GM23338 (cell line): ENCODE measurements around the gene UNC5B. TPM values are rescaled to one million over a fixed set of nuclear protein-coding genes. Genes with fewer than 3 reads are reported as not detected.

Experiments
- ATAC-seq: fragments of 200-7000 bp; cut with Tn5 transposase; 3 replicates; pipeline ENCODE4 v1.9.1; 2020
- DNase-seq: peaks from one replicate; pipeline ENCODE4 v3.0.0-alpha.2; 2015; ENCODE audit warnings: low spot score
- H2AFZ ChIP-seq: fragments of 200-600 bp; sonication (generic); 2 replicates; pipeline ENCODE4 v1.8.0; 2016; ENCODE audit warnings: antibody characterized with exemption, mild to moderate bottlenecking, moderate library complexity
- H3F3A ChIP-seq: fragments of 200-600 bp; sonication (generic); replicated peaks from 2 replicates; pipeline ENCODE4 v1.8.0; 2017; ENCODE audit warnings: antibody characterized with exemption, mixed run types, low read depth
- H3K27ac ChIP-seq: fragments of 200-600 bp; sonication (generic); 2 replicates; pipeline ENCODE4 v1.6.1; 2016; ENCODE audit warnings: low read depth
- H3K27me3 ChIP-seq: fragments of 200-600 bp; sonication (generic); 2 replicates; pipeline ENCODE4 v1.8.0; 2016; ENCODE audit warnings: mild to moderate bottlenecking, mixed run types, moderate library complexity; ENCODE audit not compliant: insufficient read depth
- H3K36me3 ChIP-seq: fragments of 200-600 bp; sonication (generic); 2 replicates; pipeline ENCODE4 v1.8.0; 2016; ENCODE audit warnings: mild to moderate bottlenecking; ENCODE audit not compliant: insufficient read depth
- H3K4me1 ChIP-seq: fragments of 200-600 bp; sonication (generic); 2 replicates; pipeline ENCODE4 v1.8.0; 2016; ENCODE audit warnings: mild to moderate bottlenecking, moderate library complexity; ENCODE audit not compliant: insufficient read depth
- H3K4me2 ChIP-seq: fragments of 200-600 bp; sonication (generic); 2 replicates; pipeline ENCODE4 v1.7.1; 2017; ENCODE audit warnings: mixed run types
- H3K4me3 ChIP-seq: fragments of 200-600 bp; sonication (generic); 2 replicates; pipeline ENCODE4 v1.6.1; 2016; ENCODE audit warnings: mixed run types
- H3K79me2 ChIP-seq: fragments of 200-600 bp; sonication (generic); replicated peaks from 2 replicates; pipeline ENCODE4 v1.8.0; 2017; ENCODE audit warnings: mild to moderate bottlenecking; ENCODE audit not compliant: insufficient read depth
- H3K9me2 ChIP-seq: fragments of 200-600 bp; sonication (generic); 2 replicates; pipeline ENCODE4 v1.8.0; 2017; ENCODE audit not compliant: insufficient read depth
- H4K20me1 ChIP-seq: fragments of 200-600 bp; sonication (generic); replicated peaks from 2 replicates; pipeline ENCODE4 v1.8.0; 2017; ENCODE audit warnings: mild to moderate bottlenecking; ENCODE audit not compliant: insufficient read depth
- H3K27ac Mint-ChIP-seq: 2 replicates; pipeline ENCODE4 v1.8.0; 2020; ENCODE audit warnings: inconsistent platforms, mild to moderate bottlenecking, moderate library complexity, mixed read lengths
- H3K27me3 Mint-ChIP-seq: 3 replicates; pipeline ENCODE4 v1.8.0; 2022; ENCODE audit warnings: low read depth, mild to moderate bottlenecking, moderate library complexity, mixed read lengths, inconsistent platforms; ENCODE audit not compliant: insufficient read depth, poor library complexity
- H3K36me3 Mint-ChIP-seq: 3 replicates; pipeline ENCODE4 v1.8.0; 2021; ENCODE audit warnings: low read depth, mild to moderate bottlenecking, inconsistent platforms, moderate library complexity, mixed read lengths
- H3K4me1 Mint-ChIP-seq: 3 replicates; pipeline ENCODE4 v1.8.0; 2020; ENCODE audit warnings: mild to moderate bottlenecking, inconsistent platforms, mixed read lengths
- H3K4me3 Mint-ChIP-seq: 3 replicates; pipeline ENCODE4 v1.8.0; 2021; ENCODE audit warnings: moderate library complexity, mild to moderate bottlenecking, inconsistent platforms, mixed read lengths
- H3K9me3 Mint-ChIP-seq: 3 replicates; pipeline ENCODE4 v1.8.0; 2020; ENCODE audit warnings: moderate library complexity, mild to moderate bottlenecking, inconsistent platforms, mixed read lengths
- CREB1 ChIP-seq: fragments of 250-450 bp; sonication (Bioruptor Pico); IDR thresholded peaks from 2 replicates; pipeline ENCODE4 v1.5.0; 2020; ENCODE audit warnings: low read depth, mild to moderate bottlenecking, moderate library complexity
- ETS1 ChIP-seq: IDR thresholded peaks from 2 replicates; pipeline ENCODE4 v1.6.1; 2016; ENCODE audit warnings: antibody characterized with exemption
- EZH2 ChIP-seq: fragments of 200-600 bp; sonication (generic); IDR thresholded peaks from one replicate; pipeline ENCODE4 v1.8.0; 2017; ENCODE audit warnings: antibody characterized with exemption, mild to moderate bottlenecking, low read depth; ENCODE audit not compliant: unreplicated experiment
- EZH2phosphoT487 ChIP-seq: fragments of 200-600 bp; sonication (generic); IDR thresholded peaks from one replicate; pipeline ENCODE4 v1.8.1; 2018; ENCODE audit warnings: antibody characterized with exemption; ENCODE audit not compliant: unreplicated experiment
- JUNB ChIP-seq: IDR thresholded peaks from one replicate; pipeline ENCODE4 v1.6.1; 2016; ENCODE audit warnings: antibody characterized with exemption; ENCODE audit not compliant: unreplicated experiment
- NANOG ChIP-seq: IDR thresholded peaks from 2 replicates; pipeline ENCODE4 v1.6.1; 2016; ENCODE audit warnings: antibody characterized with exemption, borderline replicate concordance
- POLR2AphosphoS5 ChIP-seq: IDR thresholded peaks from 2 replicates; pipeline ENCODE4 v1.6.1; 2016; ENCODE audit warnings: antibody characterized with exemption, low read depth
- REST ChIP-seq: IDR thresholded peaks from one replicate; pipeline ENCODE4 v1.6.1; 2018; ENCODE audit warnings: antibody characterized with exemption; ENCODE audit not compliant: unreplicated experiment
- STAT1 ChIP-seq: IDR thresholded peaks from one replicate; pipeline ENCODE4 v1.6.1; 2016; ENCODE audit warnings: antibody characterized with exemption; ENCODE audit not compliant: unreplicated experiment
- ZNF114 ChIP-seq: fragments of 250-450 bp; sonication (Bioruptor Pico); IDR thresholded peaks from 2 replicates; pipeline ENCODE4 v1.5.0; 2020; ENCODE audit warnings: mild to moderate bottlenecking, moderate library complexity
- ZNF331 ChIP-seq: fragments of 250-450 bp; sonication (Bioruptor Pico); IDR thresholded peaks from 2 replicates; pipeline ENCODE4 v1.5.0; 2020; ENCODE audit warnings: low read depth, mild to moderate bottlenecking, moderate library complexity
- polyA plus RNA-seq: library from polyadenylated mRNA; unstranded; fragments of >200 nt; fragmentation: Nextera tagmentation; extraction: Ambion mirVana; gene quantifications from 2 replicates; pipeline ENCODE4 v1.2.1, GENCODE V29; 2016
- total RNA-seq: library from RNA; depleted of rRNA; stranded (reverse); fragments of >200 nt; shearing (Covaris generic); gene quantifications from 2 replicates; pipeline ENCODE4 v1.2.3, GENCODE V29; 2014
- TF ChIP-seq, protein P1 (sequence below), 2 experiments: fragments of 200-600 bp in 1 of 2; sonication (generic) in 1 of 2; conservative IDR thresholded peaks; 2 replicates each; pipeline versions ENCODE4 v1.5.1 to v1.6.1; 2016 to 2017; ENCODE audit warnings: antibody characterized with exemption in 2 of 2, low read depth in 2 of 2, mild to moderate bottlenecking in 2 of 2, moderate library complexity in 1 of 2
- TF ChIP-seq, protein P2 (sequence below): fragments of 250-450 bp; sonication (Bioruptor Pico); IDR thresholded peaks from 2 replicates; pipeline ENCODE4 v1.5.0; 2020; ENCODE audit warnings: mild to moderate bottlenecking, moderate library complexity

The UNC5B gene
- total and polyA plus RNA-seq, 2 experiments from 2014 or later = 8.0 to 31.2 TPM

DNA sequence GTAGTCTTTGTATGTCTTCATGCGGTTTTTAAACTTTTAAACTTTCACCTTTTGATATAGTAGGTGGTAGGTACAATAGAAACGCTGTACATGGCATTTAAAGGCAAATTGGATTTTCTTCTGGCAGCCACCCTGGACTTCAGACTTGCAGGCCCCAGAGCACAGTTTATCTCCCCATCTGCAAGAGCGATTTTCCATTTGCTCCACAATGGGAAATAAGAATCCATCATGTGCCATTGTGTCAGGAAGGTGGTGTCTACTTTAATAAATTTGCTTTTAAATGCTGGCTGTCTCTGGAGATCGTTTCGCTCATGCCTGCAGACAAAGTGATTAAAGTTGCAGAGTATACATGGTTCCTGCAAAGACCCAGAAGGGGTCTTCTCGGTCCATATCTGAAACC, 38.9 kb downstream of the UNC5B start:
- Mint-ChIP-seq H3K4me1 (peaks cover 65% of the 10 kb centered on the region), H3K4me3 (no peak overlapping the region), H3K36me3 (no peaks in the 10 kb centered on the region), H3K27ac (no peak overlapping the region; the same call in 1 of the 2 replicates), H3K9me3 (no peaks in the 10 kb centered on the region), H3K27me3 (peaks cover 17% of the 10 kb centered on the region)
- peaks cover 2% of the 10 kb centered on the region for H4K20me1 ChIP-seq
- peaks cover 19% of the 10 kb centered on the region for H3K4me1 ChIP-seq
- TF ChIP-seq ZNF114 (no peak), NANOG (no peak), ZNF331 (CRISPR knock-in tag) (no peak), JUNB (no peak), EZH2phosphoT487 (no peak), STAT1 (no peak), POLR2AphosphoS5 (no peak), CREB1 (CRISPR knock-in tag) (no peak), EZH2 (no peak), ETS1 (no peak), REST (no peak)
- TF ChIP-seq, protein P1, sequence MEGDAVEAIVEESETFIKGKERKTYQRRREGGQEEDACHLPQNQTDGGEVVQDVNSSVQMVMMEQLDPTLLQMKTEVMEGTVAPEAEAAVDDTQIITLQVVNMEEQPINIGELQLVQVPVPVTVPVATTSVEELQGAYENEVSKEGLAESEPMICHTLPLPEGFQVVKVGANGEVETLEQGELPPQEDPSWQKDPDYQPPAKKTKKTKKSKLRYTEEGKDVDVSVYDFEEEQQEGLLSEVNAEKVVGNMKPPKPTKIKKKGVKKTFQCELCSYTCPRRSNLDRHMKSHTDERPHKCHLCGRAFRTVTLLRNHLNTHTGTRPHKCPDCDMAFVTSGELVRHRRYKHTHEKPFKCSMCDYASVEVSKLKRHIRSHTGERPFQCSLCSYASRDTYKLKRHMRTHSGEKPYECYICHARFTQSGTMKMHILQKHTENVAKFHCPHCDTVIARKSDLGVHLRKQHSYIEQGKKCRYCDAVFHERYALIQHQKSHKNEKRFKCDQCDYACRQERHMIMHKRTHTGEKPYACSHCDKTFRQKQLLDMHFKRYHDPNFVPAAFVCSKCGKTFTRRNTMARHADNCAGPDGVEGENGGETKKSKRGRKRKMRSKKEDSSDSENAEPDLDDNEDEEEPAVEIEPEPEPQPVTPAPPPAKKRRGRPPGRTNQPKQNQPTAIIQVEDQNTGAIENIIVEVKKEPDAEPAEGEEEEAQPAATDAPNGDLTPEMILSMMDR (conservative IDR thresholded peaks at IDR 0.05; ENCODE audit: low read depth in 2 of 2) = no peak
- TF ChIP-seq, protein P2, sequence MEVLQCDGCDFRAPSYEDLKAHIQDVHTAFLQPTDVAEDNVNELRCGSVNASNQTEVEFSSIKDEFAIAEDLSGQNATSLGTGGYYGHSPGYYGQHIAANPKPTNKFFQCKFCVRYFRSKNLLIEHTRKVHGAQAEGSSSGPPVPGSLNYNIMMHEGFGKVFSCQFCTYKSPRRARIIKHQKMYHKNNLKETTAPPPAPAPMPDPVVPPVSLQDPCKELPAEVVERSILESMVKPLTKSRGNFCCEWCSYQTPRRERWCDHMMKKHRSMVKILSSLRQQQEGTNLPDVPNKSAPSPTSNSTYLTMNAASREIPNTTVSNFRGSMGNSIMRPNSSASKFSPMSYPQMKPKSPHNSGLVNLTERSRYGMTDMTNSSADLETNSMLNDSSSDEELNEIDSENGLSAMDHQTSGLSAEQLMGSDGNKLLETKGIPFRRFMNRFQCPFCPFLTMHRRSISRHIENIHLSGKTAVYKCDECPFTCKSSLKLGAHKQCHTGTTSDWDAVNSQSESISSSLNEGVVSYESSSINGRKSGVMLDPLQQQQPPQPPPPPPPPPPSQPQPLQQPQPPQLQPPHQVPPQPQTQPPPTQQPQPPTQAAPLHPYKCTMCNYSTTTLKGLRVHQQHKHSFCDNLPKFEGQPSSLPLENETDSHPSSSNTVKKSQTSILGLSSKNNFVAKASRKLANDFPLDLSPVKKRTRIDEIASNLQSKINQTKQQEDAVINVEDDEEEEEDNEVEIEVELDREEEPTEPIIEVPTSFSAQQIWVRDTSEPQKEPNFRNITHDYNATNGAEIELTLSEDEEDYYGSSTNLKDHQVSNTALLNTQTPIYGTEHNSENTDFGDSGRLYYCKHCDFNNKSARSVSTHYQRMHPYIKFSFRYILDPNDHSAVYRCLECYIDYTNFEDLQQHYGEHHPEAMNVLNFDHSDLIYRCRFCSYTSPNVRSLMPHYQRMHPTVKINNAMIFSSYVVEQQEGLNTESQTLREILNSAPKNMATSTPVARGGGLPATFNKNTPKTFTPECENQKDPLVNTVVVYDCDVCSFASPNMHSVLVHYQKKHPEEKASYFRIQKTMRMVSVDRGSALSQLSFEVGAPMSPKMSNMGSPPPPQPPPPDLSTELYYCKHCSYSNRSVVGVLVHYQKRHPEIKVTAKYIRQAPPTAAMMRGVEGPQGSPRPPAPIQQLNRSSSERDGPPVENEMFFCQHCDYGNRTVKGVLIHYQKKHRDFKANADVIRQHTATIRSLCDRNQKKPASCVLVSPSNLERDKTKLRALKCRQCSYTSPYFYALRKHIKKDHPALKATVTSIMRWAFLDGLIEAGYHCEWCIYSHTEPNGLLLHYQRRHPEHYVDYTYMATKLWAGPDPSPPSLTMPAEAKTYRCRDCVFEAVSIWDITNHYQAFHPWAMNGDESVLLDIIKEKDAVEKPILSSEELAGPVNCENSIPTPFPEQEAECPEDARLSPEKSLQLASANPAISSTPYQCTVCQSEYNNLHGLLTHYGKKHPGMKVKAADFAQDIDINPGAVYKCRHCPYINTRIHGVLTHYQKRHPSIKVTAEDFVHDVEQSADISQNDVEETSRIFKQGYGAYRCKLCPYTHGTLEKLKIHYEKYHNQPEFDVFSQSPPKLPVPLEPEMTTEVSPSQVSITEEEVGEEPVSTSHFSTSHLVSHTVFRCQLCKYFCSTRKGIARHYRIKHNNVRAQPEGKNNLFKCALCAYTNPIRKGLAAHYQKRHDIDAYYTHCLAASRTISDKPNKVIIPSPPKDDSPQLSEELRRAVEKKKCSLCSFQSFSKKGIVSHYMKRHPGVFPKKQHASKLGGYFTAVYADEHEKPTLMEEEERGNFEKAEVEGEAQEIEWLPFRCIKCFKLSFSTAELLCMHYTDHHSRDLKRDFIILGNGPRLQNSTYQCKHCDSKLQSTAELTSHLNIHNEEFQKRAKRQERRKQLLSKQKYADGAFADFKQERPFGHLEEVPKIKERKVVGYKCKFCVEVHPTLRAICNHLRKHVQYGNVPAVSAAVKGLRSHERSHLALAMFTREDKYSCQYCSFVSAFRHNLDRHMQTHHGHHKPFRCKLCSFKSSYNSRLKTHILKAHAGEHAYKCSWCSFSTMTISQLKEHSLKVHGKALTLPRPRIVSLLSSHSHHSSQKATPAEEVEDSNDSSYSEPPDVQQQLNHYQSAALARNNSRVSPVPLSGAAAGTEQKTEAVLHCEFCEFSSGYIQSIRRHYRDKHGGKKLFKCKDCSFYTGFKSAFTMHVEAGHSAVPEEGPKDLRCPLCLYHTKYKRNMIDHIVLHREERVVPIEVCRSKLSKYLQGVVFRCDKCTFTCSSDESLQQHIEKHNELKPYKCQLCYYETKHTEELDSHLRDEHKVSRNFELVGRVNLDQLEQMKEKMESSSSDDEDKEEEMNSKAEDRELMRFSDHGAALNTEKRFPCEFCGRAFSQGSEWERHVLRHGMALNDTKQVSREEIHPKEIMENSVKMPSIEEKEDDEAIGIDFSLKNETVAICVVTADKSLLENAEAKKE (CRISPR knock-in tag) = no peak
- H3K27ac ChIP-seq = no peak overlapping the region
- no peaks in the 10 kb centered on the region for H3K36me3 ChIP-seq
- no peak overlapping the region for H3K4me3 ChIP-seq
- H2AFZ ChIP-seq = no peak overlapping the region
- ATAC-seq = no peak
- no peak overlapping the region for H3K4me2 ChIP-seq
- H3K79me2 ChIP-seq = peaks cover 19% of the 10 kb centered on the region
- H3K27me3 ChIP-seq = no peaks in the 10 kb centered on the region
- H3F3A ChIP-seq = no peaks in the 10 kb centered on the region
- DNase-seq = no peak
- H3K9me2 ChIP-seq = no peaks in the 10 kb centered on the region
